ENCODE measurements around the gene MOCS1.

- no peak for TF ChIP-seq EP300 (IDR thresholded peaks at IDR 0.05; ENCODE audit: borderline replicate concordance in 1 of 2, low read depth in 1 of 2, low read length in 1 of 2)
- no peak for TF ChIP-seq CTCF (IDR thresholded peaks at IDR 0.05)
- TF ChIP-seq FOXM1 (IDR thresholded peaks at IDR 0.05; ENCODE audit: low read depth), result no peak
- TF ChIP-seq SIN3A (IDR thresholded peaks at IDR 0.05; ENCODE audit: borderline replicate concordance, low read depth, low read length), result no peak
- no peak for TF ChIP-seq POLR2AphosphoS5 (IDR thresholded peaks at IDR 0.05; ENCODE audit: low read depth, low read length)
- no peak for TF ChIP-seq MAX (IDR thresholded peaks at IDR 0.05; ENCODE audit: low read depth)
- no peak for TF ChIP-seq IRF3 (IDR thresholded peaks at IDR 0.05; ENCODE audit: low read depth, low read length)
Observed at GRCh38 chr6:39929733-39930461, 4.4 kb downstream of the MOCS1 start.

Data from SK-N-SH (cell line).